RWPE2 (cell line): Measurements from ENCODE around the gene ADAMTS16.
A peak's percentile ranks its signal among the peaks of the same experiment; 100 is the strongest.

Experiments
- ATAC-seq: fragments of 200-7000 bp; cut with Tn5 transposase; 3 replicates; pipeline ENCODE4 v1.9.1; 2021; ENCODE audit warnings: low read depth
- DNase-seq: peaks from one replicate; pipeline ENCODE4 v3.0.0-alpha.2; 2020; ENCODE audit warnings: low spot score
- H3K27ac ChIP-seq: fragments of 450-650 bp; 2 replicates; pipeline ENCODE4 v1.5.1; 2017; ENCODE audit warnings: mild to moderate bottlenecking; ENCODE audit not compliant: poor library complexity, severe bottlenecking
- H3K27me3 ChIP-seq: fragments of 250-450 bp; sonication (Bioruptor Pico); 2 replicates; pipeline ENCODE4 v1.5.1; 2021; ENCODE audit warnings: mild to moderate bottlenecking, moderate library complexity; ENCODE audit not compliant: insufficient read depth, poor library complexity, severe bottlenecking
- H3K36me3 ChIP-seq: fragments of 250-450 bp; sonication (Bioruptor Pico); 2 replicates; pipeline ENCODE4 v1.5.1; 2020; ENCODE audit warnings: low read depth, mild to moderate bottlenecking, moderate library complexity
- H3K4me1 ChIP-seq: fragments of 250-450 bp; sonication (Bioruptor Pico); 2 replicates; pipeline ENCODE4 v1.5.1; 2021; ENCODE audit warnings: mild to moderate bottlenecking, moderate library complexity; ENCODE audit not compliant: insufficient read depth, poor library complexity, severe bottlenecking
- H3K4me3 ChIP-seq: fragments of 250-450 bp; sonication (Bioruptor Pico); 2 replicates; pipeline ENCODE4 v1.5.1; 2021; ENCODE audit warnings: mild to moderate bottlenecking, moderate library complexity; ENCODE audit not compliant: severe bottlenecking
- H3K9me3 ChIP-seq: fragments of 250-450 bp; sonication (Bioruptor Pico); 2 replicates; pipeline ENCODE4 v1.5.1; 2021; ENCODE audit warnings: mild to moderate bottlenecking, moderate library complexity; ENCODE audit not compliant: severe bottlenecking
- TF ChIP-seq, protein P1 (sequence below): fragments of 450-650 bp; IDR thresholded peaks from one replicate; pipeline ENCODE4 v1.5.1; 2017; ENCODE audit warnings: mild to moderate bottlenecking, moderate library complexity; ENCODE audit not compliant: poor library complexity, severe bottlenecking

ADAMTS16 gene

DNA sequence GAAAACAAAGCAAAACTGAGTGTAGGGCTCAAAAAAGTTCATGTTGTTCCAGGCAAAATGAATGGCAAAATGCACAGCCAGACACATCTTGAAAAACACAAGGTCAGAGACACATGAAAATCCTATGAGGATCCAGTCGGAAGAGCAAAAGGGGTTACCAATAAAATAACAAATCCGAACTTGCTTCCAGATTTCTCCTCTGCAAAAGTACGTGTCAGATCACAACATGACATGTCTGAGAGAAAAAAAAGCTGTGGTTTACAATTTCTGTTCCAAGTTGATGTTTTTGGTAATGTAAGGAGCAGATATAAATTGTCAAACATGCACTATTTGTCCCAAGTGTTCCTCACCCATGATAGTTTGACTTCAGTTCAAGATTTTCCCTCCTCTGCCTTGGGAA lies 15.9 kb upstream of the ADAMTS16 start:
- H3K36me3 ChIP-seq: no peaks in the 10 kb centered on the region
- DNase-seq: no peak
- ATAC-seq: no peak
- TF ChIP-seq, protein P1, sequence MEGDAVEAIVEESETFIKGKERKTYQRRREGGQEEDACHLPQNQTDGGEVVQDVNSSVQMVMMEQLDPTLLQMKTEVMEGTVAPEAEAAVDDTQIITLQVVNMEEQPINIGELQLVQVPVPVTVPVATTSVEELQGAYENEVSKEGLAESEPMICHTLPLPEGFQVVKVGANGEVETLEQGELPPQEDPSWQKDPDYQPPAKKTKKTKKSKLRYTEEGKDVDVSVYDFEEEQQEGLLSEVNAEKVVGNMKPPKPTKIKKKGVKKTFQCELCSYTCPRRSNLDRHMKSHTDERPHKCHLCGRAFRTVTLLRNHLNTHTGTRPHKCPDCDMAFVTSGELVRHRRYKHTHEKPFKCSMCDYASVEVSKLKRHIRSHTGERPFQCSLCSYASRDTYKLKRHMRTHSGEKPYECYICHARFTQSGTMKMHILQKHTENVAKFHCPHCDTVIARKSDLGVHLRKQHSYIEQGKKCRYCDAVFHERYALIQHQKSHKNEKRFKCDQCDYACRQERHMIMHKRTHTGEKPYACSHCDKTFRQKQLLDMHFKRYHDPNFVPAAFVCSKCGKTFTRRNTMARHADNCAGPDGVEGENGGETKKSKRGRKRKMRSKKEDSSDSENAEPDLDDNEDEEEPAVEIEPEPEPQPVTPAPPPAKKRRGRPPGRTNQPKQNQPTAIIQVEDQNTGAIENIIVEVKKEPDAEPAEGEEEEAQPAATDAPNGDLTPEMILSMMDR: no peak
- H3K4me1 ChIP-seq: peaks cover 9% of the 10 kb centered on the region
- H3K27me3 ChIP-seq: peaks cover 24% of the 10 kb centered on the region
- no peak overlapping the region for H3K4me3 ChIP-seq
- H3K9me3 ChIP-seq: no peaks in the 10 kb centered on the region
- no peak overlapping the region for H3K27ac ChIP-seq

DNA sequence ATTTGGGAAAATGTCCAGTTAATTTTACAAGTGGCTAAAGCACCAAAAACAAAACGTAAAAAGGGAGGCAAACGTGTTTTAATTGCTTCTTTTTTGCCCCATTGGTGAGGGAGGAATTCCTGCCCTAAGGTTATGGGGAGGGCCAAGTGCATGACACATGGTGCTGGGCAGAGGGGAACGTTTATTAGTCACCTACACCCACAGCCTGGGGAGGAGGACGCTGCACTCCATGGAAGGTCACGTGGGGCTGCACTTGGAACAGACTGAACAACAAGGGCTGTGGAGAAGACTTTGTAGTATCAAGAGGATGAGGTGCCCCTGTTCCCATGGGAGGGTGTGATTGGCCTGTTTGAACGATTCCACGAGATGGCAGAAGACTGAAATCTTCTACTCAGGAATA lies 13.7 kb upstream of the ADAMTS16 start:
- TF ChIP-seq, protein P1: no peak
- H3K4me1 ChIP-seq: peaks cover 9% of the 10 kb centered on the region
- peaks cover 13% of the 10 kb centered on the region for H3K27me3 ChIP-seq
- H3K9me3 ChIP-seq: no peaks in the 10 kb centered on the region
- no peaks in the 10 kb centered on the region for H3K36me3 ChIP-seq
- no peak overlapping the region for H3K4me3 ChIP-seq
- peak; percentile 86 for DNase-seq
- peak; percentile 99 for ATAC-seq
- no peak overlapping the region for H3K27ac ChIP-seq

DNA sequence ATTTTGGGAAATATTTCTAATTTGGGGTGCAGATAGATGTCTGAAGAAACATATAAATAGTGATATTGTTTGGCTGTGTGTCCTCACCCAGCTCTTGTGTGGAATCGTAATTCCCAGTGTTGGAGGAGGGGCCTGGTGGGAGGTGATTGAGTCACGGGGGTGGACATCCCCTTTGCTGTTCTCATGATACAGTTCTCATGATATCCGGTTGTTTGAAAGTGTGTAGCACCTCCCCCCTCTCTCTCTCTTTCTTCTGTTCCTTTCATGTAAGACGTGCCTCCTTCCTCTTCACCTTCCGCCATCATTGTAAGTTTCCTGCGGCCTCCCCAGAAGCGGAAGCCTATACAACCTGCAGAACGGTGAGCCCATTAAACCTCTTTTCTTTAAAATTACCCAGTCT lies 11.4 kb upstream of the ADAMTS16 start:
- H3K36me3 ChIP-seq: no peaks in the 10 kb centered on the region
- TF ChIP-seq, protein P1: no peak
- H3K9me3 ChIP-seq: no peaks in the 10 kb centered on the region
- peaks cover 9% of the 10 kb centered on the region for H3K4me1 ChIP-seq
- DNase-seq (no peak), ATAC-seq (no peak)
- no peak overlapping the region for H3K27ac ChIP-seq
- no peaks in the 10 kb centered on the region for H3K27me3 ChIP-seq
- H3K4me3 ChIP-seq: no peak overlapping the region

DNA sequence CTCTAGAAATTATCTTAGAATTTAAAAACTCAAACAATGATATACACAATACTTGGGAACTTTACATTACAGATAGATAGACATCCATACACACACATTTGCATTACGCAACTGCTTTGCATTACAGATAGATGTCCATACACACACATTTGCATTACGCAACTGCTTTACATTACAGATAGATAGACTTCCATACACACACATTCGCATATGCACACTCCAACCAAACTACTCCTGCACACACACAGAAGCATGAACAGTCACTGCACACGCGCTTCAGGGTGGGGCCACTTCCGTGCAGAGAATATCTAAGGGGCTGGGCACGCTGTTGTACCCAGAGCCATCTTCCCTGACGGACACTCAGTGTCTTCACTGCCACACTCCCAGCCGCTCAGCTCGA lies 7.9 kb upstream of the ADAMTS16 start:
- Histone ChIP-seq H3K4me3 (no peak overlapping the region), H3K9me3 (no peaks in the 10 kb centered on the region), H3K27ac (no peak overlapping the region), H3K27me3 (no peaks in the 10 kb centered on the region), H3K4me1 (no peaks in the 10 kb centered on the region), H3K36me3 (no peaks in the 10 kb centered on the region)
- TF ChIP-seq, protein P1: no peak
- DNase-seq (no peak), ATAC-seq (no peak)

DNA sequence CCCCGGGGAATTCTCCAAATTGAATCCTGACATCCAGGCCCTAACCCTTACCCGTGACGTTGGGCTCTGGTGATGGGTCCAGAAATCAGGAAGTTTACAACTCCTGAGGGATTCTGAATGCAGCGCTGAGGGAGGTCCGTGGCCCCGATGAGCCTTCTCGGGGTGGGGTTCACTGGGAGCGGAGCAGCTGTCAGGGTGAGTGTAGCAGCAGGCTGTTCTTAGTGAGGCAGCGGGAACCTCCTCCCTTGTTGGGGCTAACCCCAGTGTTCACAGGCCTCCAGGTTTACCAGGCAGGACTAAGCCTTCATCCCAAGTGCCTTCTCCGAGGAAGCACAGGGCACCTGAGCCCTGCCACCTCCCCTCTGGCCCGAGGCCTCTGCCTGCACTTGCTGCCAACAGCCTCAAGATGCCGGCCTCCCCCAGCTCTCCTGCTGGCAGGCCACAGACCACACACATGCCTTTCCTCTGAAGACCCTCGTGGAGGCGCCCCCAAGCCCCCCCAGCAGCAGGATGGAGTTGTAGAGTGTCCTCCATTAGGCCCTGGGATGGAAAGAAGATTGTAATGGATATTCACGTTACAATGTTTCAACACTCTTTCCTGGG lies 7.3 kb upstream of the ADAMTS16 start:
- Histone ChIP-seq H3K27ac (no peak overlapping the region), H3K27me3 (no peaks in the 10 kb centered on the region), H3K9me3 (no peaks in the 10 kb centered on the region), H3K36me3 (no peaks in the 10 kb centered on the region), H3K4me1 (no peaks in the 10 kb centered on the region), H3K4me3 (no peak overlapping the region)
- DNase-seq (no peak), ATAC-seq (no peak)
- TF ChIP-seq, protein P1: no peak
